HG03342 (cell line): ENCODE measurements around the gene BAZ2A.

Experiments
- ATAC-seq: cut with Tn5 transposase; IDR thresholded peaks from one replicate; pipeline ENCODE4 v1.9.1; 2021; ENCODE audit warnings: mild to moderate bottlenecking, moderate library complexity; ENCODE audit not compliant: unreplicated experiment

BAZ2A gene

DNA sequence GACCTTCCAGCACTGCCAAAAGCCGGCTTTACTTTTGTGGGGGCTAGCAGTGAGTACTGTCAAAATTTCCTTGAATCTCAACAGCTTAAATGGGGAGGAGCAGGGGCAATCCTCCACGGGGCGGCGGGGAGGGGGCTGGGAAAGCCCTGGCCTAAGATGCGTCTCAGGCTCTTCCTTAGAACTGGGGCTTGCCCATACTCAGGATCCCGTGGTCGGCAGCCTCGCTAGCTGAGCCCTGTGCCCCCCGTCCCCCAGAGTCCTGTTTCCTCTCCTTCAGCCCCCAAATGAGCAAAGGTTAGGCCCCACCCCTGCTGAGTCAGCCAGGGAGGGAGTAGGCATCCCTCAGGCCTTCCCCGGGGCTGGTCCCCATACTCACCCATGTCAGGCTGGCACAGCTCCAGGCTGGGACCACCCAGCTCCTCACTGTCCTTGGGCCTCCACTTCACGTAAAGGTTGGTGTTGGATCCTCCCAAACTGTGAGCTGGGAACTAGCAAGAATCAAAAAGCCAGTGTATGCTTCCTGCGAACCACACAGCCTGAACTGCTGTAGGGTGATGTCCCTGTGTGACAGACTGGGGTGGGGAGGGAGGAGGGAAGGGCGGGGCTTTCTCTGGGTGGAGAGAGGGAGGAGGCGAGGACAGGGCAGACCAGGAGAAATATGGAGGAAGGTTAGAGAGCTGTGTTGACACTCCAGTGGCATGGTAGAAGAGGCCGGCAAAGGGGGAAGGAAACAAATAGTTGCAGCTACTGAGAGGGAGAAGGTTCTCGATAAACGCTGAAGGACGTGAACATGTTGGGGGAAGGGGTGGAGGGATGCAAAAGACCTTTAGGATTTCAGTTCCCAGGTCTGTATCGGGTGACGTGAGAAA is 5.9 kb upstream of the BAZ2A start:
- peak; percentile 47 for ATAC-seq

DNA sequence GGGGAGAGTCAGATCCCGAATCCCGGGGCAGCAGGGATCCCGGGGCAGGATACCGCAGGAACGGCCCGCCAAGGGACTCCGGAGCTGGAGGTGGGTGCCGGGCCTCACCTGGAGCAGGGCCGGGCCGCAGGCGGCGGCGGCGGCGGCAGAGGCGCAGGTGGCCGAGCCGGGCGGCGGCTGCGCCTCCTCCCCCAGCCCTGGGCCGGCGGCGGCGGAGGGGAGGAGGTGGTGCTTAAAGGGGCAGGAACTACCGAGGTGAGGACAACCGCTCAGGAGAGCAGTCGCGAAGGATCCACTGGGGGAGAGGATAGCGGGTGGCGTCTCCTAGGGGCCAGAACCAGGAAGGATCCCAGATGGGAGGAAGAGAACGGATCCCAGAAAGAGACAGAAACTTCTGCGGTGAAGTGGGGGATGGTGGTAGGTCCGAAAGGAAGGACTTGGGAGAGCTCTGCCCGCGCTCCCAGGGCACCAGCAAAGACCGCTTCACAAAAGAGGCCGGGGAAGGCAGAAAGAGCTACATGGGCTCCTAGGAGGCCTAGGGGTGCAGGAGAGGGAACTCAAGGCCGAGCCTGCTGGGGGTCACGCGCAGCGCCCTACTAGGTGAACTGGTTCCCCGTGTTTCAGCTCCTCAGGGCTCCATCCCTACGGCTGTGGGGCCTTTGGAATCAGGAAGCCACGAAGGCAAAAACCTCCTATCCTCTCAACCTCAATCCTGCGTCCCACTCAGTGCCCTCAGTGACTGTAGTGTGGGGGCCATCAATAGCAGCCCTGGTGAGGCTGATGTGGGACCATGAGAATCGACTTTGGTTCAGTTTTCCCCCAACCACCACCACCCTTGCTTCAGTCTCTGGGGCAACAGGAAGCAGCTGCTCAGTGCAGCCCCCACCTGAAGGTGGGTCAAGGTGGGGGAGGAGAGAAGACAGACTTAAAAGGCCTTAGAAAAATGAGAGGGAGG is 5.0 kb upstream of the BAZ2A start:
- peak; percentile 30 for ATAC-seq

DNA sequence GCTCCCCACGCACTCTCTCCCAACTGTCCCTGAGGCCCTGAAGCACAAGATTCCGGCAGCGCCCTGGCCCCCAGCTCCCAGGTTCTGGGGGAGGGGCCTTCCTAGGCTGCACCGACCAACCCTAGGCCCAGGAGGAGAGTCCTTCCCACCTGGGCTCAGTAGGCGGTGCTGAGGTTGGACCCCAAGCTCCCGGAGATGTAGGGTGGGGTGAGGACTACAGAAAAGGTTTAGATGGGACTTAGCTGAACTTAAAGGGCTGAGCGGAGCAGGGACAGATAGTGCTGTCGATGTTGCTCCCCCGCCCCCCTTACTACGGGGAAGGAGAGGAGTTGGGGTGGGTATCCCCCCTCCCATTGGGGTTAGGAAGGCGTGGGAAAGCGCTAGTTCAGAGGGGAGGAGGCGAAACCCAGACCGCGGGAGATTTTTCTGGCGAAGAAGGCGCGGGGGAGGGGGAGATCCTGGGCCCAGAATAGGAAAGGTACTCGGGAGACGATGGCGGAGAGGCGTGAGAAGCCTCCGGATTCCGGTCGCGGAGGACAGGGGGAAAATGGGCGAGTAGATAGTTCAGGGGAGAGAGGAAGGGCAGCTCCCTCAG is 4.2 kb upstream of the BAZ2A start:
- no peak for ATAC-seq

DNA sequence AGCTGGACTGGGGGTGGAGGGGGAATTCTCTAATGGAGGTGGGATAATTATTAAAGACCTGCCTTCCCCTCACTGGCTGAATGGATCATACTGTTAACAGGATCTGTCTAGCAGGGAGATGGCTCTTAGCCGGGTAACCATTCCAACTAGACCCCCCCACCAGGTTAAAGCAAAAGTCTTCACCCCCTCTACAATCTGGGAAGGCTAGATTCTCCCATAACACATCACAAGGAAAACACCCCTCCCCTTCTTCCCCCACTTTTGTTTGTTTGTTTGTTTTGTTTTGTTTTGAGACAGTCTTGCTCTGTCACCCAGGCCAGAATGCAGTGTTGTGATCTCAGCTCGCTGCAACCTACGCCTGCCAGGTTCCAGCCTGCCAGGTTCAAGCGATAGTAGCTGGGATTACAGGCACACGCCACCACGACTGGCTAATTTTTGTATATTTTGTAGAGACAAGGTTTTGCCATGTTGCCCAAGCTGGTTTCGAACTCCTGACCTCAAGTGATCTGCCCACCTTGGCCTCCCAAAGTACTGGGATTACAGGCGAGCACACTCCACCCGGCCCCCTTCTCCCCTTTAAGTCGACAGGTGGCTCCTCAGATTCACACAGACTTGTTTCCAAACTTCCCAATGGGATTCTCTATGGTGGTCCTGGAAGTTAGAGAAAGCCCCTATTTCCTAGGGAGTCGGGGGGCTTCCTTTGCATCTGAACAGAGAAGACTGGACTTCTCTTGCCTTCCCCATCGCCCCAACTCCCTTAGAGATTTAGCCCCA is 3.5 kb upstream of the BAZ2A start:
- ATAC-seq: no peak

DNA sequence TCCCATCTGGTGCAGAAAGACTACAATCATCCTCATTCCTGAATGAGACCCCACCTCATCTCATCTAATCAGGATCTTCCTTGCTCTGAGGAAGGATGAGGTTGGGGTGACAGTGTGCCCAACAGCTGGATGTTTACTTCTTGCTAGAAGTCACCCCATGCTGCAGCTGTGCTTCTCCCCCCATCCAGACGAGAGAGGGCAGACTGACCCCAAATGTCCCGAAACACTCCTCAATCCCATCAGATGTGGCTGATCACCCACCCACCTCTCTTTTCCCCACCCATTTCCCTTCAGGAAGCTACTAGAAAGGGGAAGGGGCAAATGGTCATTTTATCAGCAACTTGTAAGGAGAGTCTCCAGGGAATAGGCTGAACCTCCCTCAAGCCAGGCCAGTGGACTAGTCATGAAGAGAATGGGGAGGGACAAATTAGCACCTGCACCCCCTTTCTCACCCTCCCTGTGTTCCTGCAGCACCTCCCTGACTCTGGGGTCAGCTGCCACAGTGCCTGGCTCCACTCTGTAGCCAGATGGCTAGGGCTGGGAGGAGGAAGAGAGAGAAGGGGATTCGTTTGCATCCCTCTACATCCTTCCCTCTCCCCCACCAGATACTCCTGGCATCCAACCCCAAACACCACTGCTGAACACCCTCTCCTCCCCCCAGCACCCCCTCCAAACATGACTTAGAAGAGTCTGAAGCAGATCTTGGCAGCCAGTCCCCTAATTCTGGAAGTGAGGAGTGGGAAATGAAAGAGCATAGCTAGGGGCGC is 2.8 kb upstream of the BAZ2A start:
- ATAC-seq: no peak

DNA sequence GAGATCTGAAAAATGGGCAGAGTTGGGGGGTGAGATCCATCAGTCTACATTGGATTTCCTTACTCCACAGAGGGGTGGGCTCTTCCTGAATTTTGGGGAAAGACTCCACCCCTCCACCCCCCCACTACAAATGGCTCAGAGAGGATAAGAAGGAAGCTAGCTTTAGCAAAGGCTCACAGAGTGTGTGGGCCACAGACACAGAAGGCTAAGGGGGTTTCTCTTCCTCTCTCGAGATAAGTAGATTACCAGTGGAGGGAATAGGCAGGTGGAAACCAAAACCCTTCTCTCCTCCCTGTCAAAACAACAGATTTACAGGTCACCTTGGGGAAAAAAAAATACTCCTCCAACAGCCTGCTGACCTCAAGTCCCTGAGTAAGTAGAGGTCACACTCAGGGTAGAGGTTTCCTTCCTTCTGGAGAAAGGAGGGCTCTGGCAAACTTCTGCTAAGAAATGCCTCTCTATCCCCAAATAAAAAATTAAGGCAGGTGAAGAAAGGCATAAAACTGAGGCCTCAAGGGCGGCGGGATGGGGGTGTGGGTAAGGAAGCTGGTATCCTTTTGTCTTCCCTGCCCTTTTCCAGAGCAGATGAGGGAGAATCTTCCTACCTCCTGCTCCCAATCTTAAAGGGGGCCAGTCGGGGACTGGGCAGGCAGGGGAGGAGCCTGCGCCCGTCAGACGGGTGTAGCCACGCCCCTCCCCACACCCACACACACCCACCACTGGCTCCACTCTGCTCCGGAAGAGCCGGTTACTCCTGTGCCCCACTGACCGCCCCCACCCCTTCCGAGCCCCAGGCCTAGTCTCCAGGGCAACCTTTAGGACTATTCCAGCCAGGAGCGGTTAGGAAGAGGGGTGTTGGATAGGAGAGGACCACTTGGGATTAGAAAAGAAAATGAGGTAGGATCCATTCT is 1.9 kb upstream of the BAZ2A start:
- no peak for ATAC-seq

DNA sequence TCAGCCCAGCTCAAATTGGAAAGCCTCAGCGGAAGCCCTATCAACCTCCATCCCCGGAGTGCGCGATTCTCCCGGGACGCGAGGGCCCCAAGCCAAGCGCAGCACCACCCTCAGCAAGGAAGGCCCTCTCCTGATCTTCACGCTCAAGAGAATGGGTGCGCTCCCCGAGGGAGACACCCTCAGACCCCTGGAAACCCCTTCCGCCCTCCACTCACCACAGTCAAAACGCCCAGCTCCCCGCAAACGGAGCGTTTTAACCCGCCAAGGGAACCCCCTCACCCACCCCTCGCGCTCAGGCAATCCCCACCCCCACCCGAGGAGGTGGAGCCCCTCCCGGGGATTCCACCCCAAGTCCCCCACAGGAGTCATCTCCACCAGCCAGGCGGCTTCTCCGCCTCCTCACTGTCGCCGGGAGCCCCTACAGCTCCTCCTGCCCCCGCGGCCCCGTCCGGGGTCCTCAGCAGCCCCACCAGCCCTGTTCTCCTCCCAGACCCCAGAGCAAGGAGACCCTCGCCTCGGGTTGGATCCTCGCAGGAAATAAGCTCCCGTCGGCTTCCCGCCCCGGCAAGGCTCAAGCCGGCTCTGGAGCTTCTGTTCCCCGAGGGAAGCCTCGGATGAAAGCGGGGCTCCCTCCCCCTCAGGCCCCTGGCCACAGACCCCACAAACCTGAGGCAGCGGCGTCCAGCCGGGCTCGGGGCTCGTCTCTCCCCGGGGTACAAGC is 507 bp downstream of the BAZ2A start:
- peak; percentile 0 for ATAC-seq

DNA sequence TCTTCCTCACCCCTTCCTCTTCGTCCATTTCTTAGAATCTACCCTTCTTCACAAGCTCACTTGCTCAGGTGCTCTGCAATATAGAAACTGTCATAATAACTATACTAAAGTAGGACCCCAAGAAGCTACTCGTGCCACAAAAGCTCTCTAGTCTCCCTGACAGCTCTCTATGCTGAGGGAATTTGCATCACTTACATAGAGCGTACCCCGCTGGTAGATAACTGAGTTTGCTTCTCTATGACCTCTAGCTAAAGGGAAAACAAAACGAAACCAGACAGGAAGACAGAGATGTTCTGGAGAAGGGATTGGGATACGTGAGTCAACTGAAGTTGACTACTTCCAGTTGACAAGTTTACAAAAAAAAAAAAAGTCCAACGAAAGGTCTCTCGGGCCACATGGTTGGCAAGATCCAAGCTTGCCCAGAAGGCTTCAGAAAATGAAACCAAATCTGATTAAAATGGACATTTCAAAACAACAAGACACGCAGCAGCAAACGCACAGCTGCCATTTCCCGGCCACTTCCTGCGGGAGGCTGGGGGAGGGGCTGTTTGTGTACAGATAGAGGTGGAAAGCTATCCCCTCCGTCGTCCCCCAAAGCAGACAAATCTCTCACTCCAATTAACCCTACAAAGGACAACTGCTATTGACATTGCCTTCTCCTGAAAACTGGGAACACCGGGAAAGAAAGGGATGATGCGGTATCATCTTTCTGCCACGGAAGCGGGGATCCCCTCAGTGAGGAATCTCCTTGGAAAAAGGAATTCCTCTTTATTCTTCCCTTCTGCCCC is 1.3 kb downstream of the BAZ2A start:
- no peak for ATAC-seq

DNA sequence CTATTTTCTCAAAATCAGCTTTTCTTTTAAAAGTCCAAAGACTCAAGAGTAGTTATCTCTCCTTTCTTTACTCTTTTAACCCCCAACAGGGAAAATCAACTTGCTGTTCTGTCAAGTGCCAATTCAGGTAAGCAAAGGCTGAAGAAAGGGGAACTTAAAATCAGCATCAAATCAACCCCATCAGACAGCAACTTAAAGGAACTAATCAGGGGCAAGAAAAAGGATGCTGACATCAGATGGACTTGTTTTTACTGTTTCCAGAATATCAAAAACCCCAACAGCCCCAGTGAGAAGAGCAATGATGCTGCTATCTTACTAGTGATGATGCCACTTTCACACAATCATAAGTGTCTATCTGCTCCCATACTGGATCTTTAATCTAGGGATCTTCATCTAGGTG is 3.4 kb downstream of the BAZ2A start:
- ATAC-seq: no peak

DNA sequence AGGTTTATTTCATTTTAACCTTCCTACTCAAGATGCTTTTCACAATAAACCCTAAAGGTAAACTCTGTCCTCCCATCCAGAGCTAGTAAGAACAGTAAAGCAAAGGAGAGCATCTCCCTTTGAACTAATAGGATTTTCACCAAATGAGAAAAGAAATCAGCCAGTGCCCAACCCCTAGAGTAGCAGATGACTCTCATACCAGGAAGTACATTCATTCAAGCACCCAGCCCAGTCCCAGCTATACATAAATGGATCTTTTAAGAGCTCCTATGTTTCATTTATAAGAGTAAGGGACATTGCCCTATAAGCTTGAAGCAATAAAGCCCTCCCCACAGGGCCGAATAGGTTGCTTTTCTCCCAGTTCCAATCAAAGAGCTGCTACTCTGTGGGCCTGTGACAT is 7.6 kb downstream of the BAZ2A start:
- no peak for ATAC-seq

DNA sequence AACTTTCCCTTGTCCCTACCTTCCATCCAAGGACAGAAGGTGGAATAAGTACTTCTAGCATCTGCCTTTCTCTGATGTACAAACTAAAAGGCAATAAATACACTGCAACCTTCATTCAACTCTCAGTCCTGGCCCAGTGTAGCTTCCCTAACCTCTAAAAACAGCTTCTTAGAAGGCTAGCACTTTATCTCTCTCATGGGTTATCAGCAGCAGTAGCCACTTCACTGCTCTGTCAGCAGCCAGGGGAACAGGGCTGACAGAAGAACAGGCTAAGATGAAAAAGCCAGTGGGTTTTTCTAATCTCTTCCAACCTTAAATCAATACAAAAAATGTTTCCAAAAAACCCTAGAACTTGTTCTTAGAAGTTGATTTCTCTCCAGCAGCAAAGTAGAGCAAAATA is 13.2 kb downstream of the BAZ2A start:
- no peak for ATAC-seq

DNA sequence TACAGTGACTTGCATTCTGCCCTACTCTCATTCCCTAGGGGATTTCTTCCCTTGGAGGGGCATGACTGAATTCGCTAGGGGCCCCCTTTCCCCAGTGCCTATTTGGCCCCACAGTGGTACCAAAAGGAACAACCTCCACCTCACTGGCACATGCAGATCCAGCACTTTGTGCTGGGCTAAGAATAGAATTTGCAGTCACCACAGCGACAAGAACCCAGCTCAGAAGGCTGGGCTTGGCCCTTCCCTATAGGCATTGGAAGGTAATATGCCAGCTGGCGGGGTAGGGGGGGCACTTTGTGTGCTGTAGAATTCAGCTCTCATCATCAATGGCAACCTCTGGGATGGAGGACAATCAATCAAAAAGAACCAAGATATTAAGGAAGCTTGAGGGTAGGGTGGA is 13.9 kb downstream of the BAZ2A start:
- no peak for ATAC-seq

DNA sequence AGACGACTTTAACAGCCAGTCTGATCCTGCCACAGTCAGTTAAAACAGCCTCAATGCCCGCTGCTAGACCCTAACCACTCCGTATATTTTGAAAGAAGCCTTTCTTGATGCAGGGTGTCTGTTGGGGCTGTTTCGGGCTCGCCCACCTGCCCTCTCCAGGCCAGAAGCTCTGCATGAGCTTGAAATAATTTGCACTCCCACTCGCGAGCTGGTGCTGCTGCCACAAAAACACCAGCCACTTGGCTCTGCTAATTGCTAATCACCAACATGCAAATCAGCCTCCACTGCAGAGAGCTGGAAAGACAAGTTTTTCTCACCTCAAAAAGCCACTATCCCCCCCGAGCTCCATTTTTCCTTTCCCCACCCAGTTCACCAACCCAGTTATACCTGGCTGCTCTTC is 15.5 kb downstream of the BAZ2A start:
- no peak for ATAC-seq

DNA sequence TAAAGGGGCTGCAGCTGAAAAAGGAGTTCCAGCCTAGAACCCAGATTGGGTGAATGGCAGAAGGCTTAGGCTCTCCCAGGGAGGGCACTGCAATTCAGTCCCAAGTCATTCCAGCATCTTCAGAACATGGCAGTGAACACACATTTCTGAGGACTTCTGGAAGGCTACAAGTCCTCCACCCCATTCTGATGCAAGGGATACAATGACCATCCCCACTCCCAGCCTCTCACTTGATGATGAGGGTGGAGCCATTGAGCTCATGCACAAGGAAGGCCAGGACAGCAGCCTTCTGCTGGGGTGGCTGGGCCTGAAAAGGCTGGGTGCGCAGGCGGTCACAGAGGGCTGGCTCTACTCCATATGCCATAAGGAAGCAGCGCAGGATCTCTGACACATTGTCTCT is 25.8 kb downstream of the BAZ2A start:
- no peak for ATAC-seq

DNA sequence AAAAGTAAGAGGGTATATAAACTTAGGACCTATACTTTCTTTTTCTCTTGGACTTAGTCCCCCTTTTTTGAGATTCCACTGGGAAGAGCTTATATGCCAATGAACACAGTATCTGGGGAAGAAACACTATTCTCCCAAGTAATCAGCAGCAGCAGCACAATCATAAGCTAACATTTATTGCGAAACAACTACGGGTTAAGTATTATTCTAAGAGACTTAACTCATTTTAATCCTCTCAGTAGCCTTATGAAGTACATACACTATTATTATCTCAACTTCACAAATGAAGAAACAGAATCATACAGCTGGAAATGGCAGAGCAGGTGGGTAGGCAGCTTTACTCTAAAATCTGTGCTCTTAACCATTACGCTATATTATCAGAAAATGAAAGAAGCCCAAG is 27.9 kb downstream of the BAZ2A start:
- no peak for ATAC-seq

DNA sequence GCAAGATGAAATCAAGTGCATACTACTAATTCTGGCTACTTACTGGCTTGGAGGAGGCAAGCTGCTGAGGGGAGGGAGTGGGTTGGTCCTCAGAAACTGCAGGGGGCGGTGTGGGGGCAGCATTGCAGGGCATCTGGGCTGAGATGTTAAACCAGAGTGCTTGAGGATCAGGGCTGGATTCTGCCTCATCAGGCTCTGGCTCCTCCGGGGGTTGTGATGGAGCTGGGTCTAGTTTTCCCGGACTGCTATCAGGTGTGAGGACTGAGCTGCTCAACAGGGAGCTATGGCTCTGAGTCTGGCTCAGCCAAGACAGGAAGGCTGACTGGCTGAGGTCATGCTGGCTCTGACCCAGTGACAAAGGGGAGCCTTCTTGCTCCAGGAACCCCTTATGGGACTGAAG is 28.6 kb downstream of the BAZ2A start:
- ATAC-seq: no peak

DNA sequence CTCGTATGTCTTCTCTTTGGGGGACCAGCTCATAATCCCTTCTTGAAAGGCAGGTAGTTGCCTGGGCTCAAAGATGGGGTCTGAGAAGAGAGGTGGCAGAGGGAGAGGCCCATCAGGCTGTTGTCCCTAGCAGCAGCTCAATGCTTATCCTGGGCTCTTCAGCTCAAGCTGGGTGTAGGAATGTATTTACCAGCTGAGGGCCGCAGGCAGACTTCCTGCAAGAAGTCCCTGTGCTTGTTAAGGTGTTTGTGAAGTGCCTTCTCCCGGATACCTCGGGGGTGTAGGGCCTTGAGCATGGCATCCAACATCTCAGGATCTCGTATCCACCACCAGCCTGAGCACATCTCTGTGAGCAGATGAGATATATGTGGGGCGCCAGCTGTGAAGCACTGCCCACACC is 29.4 kb downstream of the BAZ2A start:
- no peak for ATAC-seq

DNA sequence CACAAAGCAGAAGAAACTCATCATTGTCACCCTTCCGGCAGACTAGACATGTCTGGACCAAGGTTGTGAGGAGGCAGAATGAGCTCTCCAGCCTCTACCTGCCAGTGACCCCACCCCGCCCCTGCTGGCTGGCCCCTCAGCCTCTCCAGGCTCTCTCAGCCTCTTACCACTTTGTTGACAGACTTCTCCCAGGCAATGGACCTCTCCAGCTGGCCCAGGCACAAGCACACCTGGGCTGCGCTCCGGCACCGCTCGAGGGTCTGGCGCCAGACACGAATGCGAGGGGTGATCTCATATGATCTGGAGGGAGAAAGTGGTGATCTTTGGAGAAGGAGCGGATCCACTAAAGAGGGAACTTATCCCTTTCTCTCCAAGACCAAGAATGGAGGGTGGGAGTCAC is 30.3 kb downstream of the BAZ2A start:
- ATAC-seq: no peak
